OCI-LY1 (cell line): ENCODE data around the gene MSL3B.

ENCODE experiments used
- H2AFZ ChIP-seq: fragments of 200-600 bp; sonication (generic), shearing (Covaris generic); 2 replicates; pipeline ENCODE4 v1.6.0; 2014; ENCODE audit warnings: antibody characterized with exemption, mild to moderate bottlenecking, low read length
- H3F3A ChIP-seq: fragments of 200-600 bp; sonication (generic), shearing (Covaris generic); 2 replicates; pipeline ENCODE4 v1.6.0; 2014; ENCODE audit warnings: mild to moderate bottlenecking, antibody characterized with exemption, low read length, moderate library complexity; ENCODE audit not compliant: insufficient read depth
- H3K27ac ChIP-seq: fragments of 200-600 bp; sonication (generic); 2 replicates; pipeline ENCODE4 v1.5.1; 2014; ENCODE audit warnings: low read length, mixed run types, mild to moderate bottlenecking, low read depth; ENCODE audit not compliant: poor library complexity, severe bottlenecking
- H3K27me3 ChIP-seq: fragments of 200-600 bp; sonication (generic); 2 replicates; pipeline ENCODE4 v1.6.0; 2014; ENCODE audit warnings: antibody characterized with exemption, mild to moderate bottlenecking, low read length, moderate library complexity; ENCODE audit not compliant: insufficient read depth
- H3K36me3 ChIP-seq: fragments of 200-600 bp; sonication (generic); 2 replicates; pipeline ENCODE4 v1.6.1; 2014; ENCODE audit warnings: mild to moderate bottlenecking, antibody characterized with exemption, low read length, moderate library complexity, mixed read lengths; ENCODE audit not compliant: insufficient read depth
- H3K4me1 ChIP-seq: fragments of 200-600 bp; sonication (generic); 2 replicates; pipeline ENCODE4 v1.5.1; 2014; ENCODE audit warnings: mild to moderate bottlenecking, low read length, moderate library complexity; ENCODE audit not compliant: insufficient read depth, severe bottlenecking
- H3K4me2 ChIP-seq: fragments of 200-600 bp; sonication (generic), shearing (Covaris generic); 2 replicates; pipeline ENCODE4 v1.6.1; 2014; ENCODE audit warnings: low read length
- H3K4me3 ChIP-seq: fragments of 200-600 bp; sonication (generic); 2 replicates; pipeline ENCODE4 v1.5.1; 2014; ENCODE audit warnings: low read length, low read depth, mild to moderate bottlenecking, mixed read lengths; ENCODE audit not compliant: poor library complexity, severe bottlenecking
- H3K79me2 ChIP-seq: fragments of 200-600 bp; shearing (Covaris generic); 2 replicates; pipeline ENCODE4 v1.6.1; 2016; ENCODE audit warnings: mixed run types, low read length, mixed read lengths; ENCODE audit not compliant: insufficient read depth
- H3K9ac ChIP-seq: fragments of 200-600 bp; sonication (generic), shearing (Covaris generic); 2 replicates; pipeline ENCODE4 v1.6.1; 2014; ENCODE audit warnings: mild to moderate bottlenecking, low read length, mixed read lengths
- H3K9me2 ChIP-seq: fragments of 200-600 bp; sonication (generic), shearing (Covaris generic); 2 replicates; pipeline ENCODE4 v1.6.1; 2014; ENCODE audit warnings: low read depth, mild to moderate bottlenecking, low read length, mixed read lengths
- H3K9me3 ChIP-seq: fragments of 200-600 bp; shearing (Covaris generic); 2 replicates; pipeline ENCODE4 v1.6.1; 2014; ENCODE audit warnings: low read length, mixed read lengths
- H4K20me1 ChIP-seq: fragments of 200-600 bp; sonication (generic), shearing (Covaris generic); 2 replicates; pipeline ENCODE4 v1.6.0; 2016; ENCODE audit warnings: mild to moderate bottlenecking, low read length; ENCODE audit not compliant: insufficient read depth
- EZH2 ChIP-seq: fragments of 200-600 bp; sonication (generic), shearing (Covaris generic); IDR thresholded peaks from 2 replicates; pipeline ENCODE4 v1.8.0; 2017; ENCODE audit warnings: borderline replicate concordance, mixed run types, mild to moderate bottlenecking, antibody characterized with exemption, low read length, moderate library complexity, mixed read lengths
- TF ChIP-seq, protein P1 (sequence below): fragments of 200-600 bp; sonication (generic), shearing (Covaris generic); IDR thresholded peaks from 2 replicates; pipeline ENCODE4 v1.5.1; 2017; ENCODE audit warnings: mild to moderate bottlenecking, antibody characterized with exemption, low read length, moderate library complexity, mixed read lengths

The MSL3B gene

DNA sequence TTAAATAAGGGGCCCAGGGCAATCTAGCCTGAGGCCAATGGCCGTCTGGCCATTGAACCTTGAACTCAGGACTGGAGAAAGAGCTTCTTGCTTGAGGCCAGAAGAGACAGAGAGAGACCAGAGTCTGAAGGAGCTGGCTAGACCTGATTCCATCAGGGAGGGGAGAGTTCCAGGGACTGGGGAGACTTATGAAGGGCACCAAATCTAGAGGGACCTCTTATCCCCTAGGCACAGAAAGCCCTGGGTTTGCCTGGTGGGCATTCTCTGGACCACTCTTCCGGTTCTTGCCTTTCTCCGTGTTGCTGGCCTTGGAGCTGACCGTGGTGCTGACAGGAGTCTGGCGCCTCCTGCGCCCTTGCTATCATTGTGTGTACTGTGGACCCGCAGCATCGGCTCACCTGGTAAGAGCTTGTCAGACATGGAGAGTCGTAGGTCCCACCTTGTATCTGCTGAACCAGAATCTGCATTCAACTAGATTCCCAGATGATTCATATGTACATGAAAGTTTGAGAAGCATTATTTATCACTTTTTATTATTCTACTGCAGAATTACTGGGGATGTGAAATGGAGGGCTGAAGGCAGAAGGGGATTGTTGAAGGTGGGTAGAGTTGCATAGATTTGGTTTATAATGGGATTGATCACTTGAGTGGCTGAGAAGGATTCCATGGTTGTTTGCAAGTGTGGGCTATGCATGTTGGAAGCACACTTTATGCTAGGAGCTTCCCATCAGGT, 44.7 kb upstream of the MSL3B start:
- no peaks in the 10 kb centered on the region for H3K9me3 ChIP-seq
- H3K9ac ChIP-seq: no peak overlapping the region
- H2AFZ ChIP-seq: no peak overlapping the region
- H3K9me2 ChIP-seq: no peaks in the 10 kb centered on the region
- no peaks in the 10 kb centered on the region for H3K36me3 ChIP-seq
- no peaks in the 10 kb centered on the region for H3K79me2 ChIP-seq
- no peaks in the 10 kb centered on the region; the same call in 1 of the 2 replicates for H3K27me3 ChIP-seq
- no peaks in the 10 kb centered on the region for H3K4me1 ChIP-seq
- TF ChIP-seq EZH2: no peak
- TF ChIP-seq, protein P1, sequence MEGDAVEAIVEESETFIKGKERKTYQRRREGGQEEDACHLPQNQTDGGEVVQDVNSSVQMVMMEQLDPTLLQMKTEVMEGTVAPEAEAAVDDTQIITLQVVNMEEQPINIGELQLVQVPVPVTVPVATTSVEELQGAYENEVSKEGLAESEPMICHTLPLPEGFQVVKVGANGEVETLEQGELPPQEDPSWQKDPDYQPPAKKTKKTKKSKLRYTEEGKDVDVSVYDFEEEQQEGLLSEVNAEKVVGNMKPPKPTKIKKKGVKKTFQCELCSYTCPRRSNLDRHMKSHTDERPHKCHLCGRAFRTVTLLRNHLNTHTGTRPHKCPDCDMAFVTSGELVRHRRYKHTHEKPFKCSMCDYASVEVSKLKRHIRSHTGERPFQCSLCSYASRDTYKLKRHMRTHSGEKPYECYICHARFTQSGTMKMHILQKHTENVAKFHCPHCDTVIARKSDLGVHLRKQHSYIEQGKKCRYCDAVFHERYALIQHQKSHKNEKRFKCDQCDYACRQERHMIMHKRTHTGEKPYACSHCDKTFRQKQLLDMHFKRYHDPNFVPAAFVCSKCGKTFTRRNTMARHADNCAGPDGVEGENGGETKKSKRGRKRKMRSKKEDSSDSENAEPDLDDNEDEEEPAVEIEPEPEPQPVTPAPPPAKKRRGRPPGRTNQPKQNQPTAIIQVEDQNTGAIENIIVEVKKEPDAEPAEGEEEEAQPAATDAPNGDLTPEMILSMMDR: no peak
- no peaks in the 10 kb centered on the region for H4K20me1 ChIP-seq
- H3K4me3 ChIP-seq: no peak overlapping the region
- H3K27ac ChIP-seq: no peak overlapping the region
- no peaks in the 10 kb centered on the region for H3F3A ChIP-seq
- no peak overlapping the region for H3K4me2 ChIP-seq

DNA sequence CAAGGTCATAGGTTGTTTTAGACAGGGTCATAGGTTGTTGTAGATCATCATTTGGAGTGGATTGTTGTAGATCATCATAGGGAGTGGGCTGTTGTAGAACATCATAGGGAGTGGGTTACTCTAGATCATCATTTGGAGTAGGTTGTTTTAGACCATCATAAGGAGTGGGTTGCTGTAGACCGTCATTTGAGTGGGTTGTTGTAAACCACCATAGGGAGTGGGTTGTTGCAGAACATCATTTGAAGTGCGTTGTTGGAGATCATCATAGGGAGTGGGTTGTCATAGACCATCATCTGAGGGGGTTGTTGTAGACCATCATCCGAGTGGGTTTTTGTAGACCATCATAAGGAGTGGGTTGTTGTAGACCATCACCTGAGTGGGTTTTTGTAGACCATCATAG, 39.4 kb upstream of the MSL3B start:
- TF ChIP-seq EZH2: no peak
- TF ChIP-seq, protein P1: no peak
- Histone ChIP-seq H3F3A (no peaks in the 10 kb centered on the region), H3K9me3 (no peaks in the 10 kb centered on the region), H3K9ac (no peak overlapping the region), H3K27me3 (no peaks in the 10 kb centered on the region; the same call in 1 of the 2 replicates), H4K20me1 (no peaks in the 10 kb centered on the region), H3K4me2 (no peak overlapping the region), H3K9me2 (no peaks in the 10 kb centered on the region), H3K27ac (no peak overlapping the region), H3K79me2 (no peaks in the 10 kb centered on the region), H3K4me3 (no peak overlapping the region), H3K36me3 (no peaks in the 10 kb centered on the region), H2AFZ (no peak overlapping the region), H3K4me1 (no peaks in the 10 kb centered on the region)

DNA sequence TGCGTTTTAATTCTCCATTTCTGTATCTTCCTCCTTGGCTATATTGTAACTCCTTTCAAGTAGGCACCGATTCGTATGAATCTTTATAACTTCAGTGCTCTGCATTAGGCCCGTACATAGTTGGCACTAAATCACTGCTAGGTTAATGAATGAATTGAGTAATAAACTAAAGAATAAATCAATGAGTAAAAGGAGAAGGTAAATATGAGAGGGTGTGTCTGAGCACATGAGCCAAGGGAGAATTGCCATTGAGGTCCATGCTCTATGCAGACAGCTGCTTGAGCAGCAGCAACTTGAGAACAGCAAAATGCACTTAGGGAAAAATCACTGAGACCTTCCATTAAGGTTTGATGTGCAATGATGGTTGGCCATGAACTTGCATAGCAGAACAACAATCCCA, 37.8 kb upstream of the MSL3B start:
- H3K27me3 ChIP-seq: no peaks in the 10 kb centered on the region; the same call in 1 of the 2 replicates
- no peaks in the 10 kb centered on the region for H3K9me3 ChIP-seq
- H3K27ac ChIP-seq: no peak overlapping the region
- no peaks in the 10 kb centered on the region for H3K4me1 ChIP-seq
- H3K9me2 ChIP-seq: no peaks in the 10 kb centered on the region
- H2AFZ ChIP-seq: no peak overlapping the region
- H3F3A ChIP-seq: no peaks in the 10 kb centered on the region
- no peak overlapping the region for H3K4me2 ChIP-seq
- H3K79me2 ChIP-seq: no peaks in the 10 kb centered on the region
- no peak for TF ChIP-seq EZH2
- no peaks in the 10 kb centered on the region for H4K20me1 ChIP-seq
- no peak overlapping the region for H3K4me3 ChIP-seq
- H3K9ac ChIP-seq: no peak overlapping the region
- H3K36me3 ChIP-seq: no peaks in the 10 kb centered on the region

DNA sequence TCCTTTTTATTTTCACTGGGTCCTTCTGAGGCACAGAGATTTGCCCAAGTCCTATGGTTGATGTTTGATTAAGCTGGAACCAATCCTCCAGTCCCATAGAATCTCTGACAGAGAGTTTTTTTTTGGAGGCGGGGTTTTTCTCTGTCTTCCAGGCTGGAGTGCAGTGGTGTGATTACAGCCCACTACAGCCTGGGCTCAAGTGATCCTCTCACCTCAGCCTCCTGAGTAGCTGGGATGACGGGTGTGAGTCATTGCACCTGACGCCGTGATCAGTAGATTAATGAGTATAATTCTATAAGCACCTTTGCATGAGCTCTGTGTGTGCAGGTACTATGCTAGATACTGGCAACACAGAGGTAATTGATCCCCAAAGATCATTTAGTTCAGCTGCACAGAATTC, 33.7 kb upstream of the MSL3B start:
- Histone ChIP-seq H2AFZ (no peak overlapping the region), H3F3A (no peaks in the 10 kb centered on the region), H3K79me2 (no peaks in the 10 kb centered on the region), H3K4me2 (no peak overlapping the region), H3K4me3 (no peak overlapping the region), H3K4me1 (no peaks in the 10 kb centered on the region), H3K27me3 (no peaks in the 10 kb centered on the region; the same call in 1 of the 2 replicates), H3K36me3 (no peaks in the 10 kb centered on the region), H3K9me2 (no peaks in the 10 kb centered on the region), H3K9me3 (no peaks in the 10 kb centered on the region), H3K9ac (no peak overlapping the region), H4K20me1 (no peaks in the 10 kb centered on the region), H3K27ac (no peak overlapping the region)
- no peak for TF ChIP-seq EZH2
- TF ChIP-seq, protein P1: no peak
